Breast epithelium (tissue), 4 donors: ENCODE results near the gene DHRS7B. TPM values are rescaled to one million over a fixed set of nuclear protein-coding genes. Genes with fewer than 3 reads are reported as not detected.

Experiments
- DNase-seq, 2 donors: peaks; one replicate each; pipeline ENCODE4 v3.0.0-alpha.2; 2019; ENCODE audit warnings: low spot score in 2 of 2
- H3K27ac ChIP-seq, 2 donors: fragments of 200-600 bp; sonication (generic) in 1 of 2; one replicate each; pipeline ENCODE4 v1.5.1; 2016 to 2019; ENCODE audit warnings: mild to moderate bottlenecking in 1 of 2
- H3K27me3 ChIP-seq, 2 donors: fragments of 200-600 bp; sonication (generic) in 1 of 2; one replicate each; pipeline versions ENCODE4 v1.5.1 to v1.6.0; 2017 to 2019; ENCODE audit warnings: control low read depth in 1 of 2, mild to moderate bottlenecking in 1 of 2
- H3K36me3 ChIP-seq: fragments of 200-600 bp; one replicate; pipeline ENCODE4 v1.5.1; 2019
- H3K4me1 ChIP-seq, 2 donors: fragments of 200-600 bp; sonication (generic); one replicate each; pipeline ENCODE4 v1.5.1; 2016 to 2019; ENCODE audit warnings: control low read depth in 1 of 2
- H3K4me3 ChIP-seq, 3 donors: fragments of 200-600 bp; sonication (generic); 1 replicate in 2 of 3; 2 replicates in 1 of 3; pipeline ENCODE4 v1.5.1; 2016 to 2019; ENCODE audit warnings: mild to moderate bottlenecking in 3 of 3, moderate library complexity in 2 of 3
- H3K9me3 ChIP-seq, 2 donors: fragments of 200-600 bp; sonication (generic) in 1 of 2; one replicate each; pipeline ENCODE4 v1.5.1; 2016 to 2019; ENCODE audit warnings: control low read depth in 1 of 2
- POLR2A ChIP-seq: fragments of 450-650 bp; IDR thresholded peaks from one replicate; pipeline ENCODE4 v1.6.1; 2016; ENCODE audit warnings: antibody characterized with exemption, mild to moderate bottlenecking, moderate library complexity
- POLR2AphosphoS5 ChIP-seq, 3 donors: sonication (generic); formaldehyde crosslinking; IDR thresholded peaks; one replicate each; pipeline ENCODE4 v1.6.1; 2017; ENCODE audit warnings: antibody characterized with exemption in 3 of 3
- intact Hi-C: fragments of 100-400 bp; cut with DNase I; formaldehyde crosslinking; loops from one replicate; pipeline ENCODE4 v1.15.1; 2023; ENCODE audit warnings: low total_unique reads
- total RNA-seq, 3 donors: library from RNA; depleted of rRNA; stranded (reverse); fragments of >200 nt; gene quantifications; one replicate each; pipeline ENCODE4 v1.1.0, GENCODE V29; 2016
- TF ChIP-seq, protein P1 (sequence below), 3 donors: fragments of 450-650 bp; IDR thresholded peaks; one replicate each; pipeline ENCODE4 v1.5.1; 2016 to 2017; ENCODE audit warnings: antibody characterized with exemption in 3 of 3, mild to moderate bottlenecking in 3 of 3, moderate library complexity in 3 of 3

The DHRS7B gene
- total RNA-seq, 3 donors from 2014 or later: 53.7 to 64.0 (median 60.9) TPM

DNA sequence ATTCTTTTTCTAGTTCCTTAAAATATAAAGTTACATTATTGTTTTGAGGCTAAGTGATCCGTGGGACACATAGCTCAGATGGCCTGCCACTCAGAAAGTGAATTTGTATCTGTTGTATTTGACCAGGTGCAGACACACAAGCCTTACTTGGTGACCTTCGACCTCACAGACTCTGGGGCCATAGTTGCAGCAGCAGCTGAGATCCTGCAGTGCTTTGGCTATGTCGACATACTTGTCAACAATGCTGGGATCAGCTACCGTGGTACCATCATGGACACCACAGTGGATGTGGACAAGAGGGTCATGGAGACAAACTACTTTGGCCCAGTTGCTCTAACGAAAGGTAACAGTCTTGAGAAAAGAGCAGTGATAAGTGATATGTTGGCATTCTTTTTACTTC lies 56.7 kb downstream of the DHRS7B start:
- Histone ChIP-seq H3K36me3 (no peaks in the 10 kb centered on the region), H3K27me3 (no peaks in the 10 kb centered on the region), H3K4me3 (no peak overlapping the region), H3K4me1 (no peaks in the 10 kb centered on the region), H3K9me3 (no peaks in the 10 kb centered on the region), H3K27ac (no peak overlapping the region)
- intact Hi-C loops: no loop called here
- no peak for DNase-seq
- TF ChIP-seq POLR2A: no peak
- no peak for TF ChIP-seq POLR2AphosphoS5 (IDR thresholded peaks at IDR 0.05)
- TF ChIP-seq, protein P1, sequence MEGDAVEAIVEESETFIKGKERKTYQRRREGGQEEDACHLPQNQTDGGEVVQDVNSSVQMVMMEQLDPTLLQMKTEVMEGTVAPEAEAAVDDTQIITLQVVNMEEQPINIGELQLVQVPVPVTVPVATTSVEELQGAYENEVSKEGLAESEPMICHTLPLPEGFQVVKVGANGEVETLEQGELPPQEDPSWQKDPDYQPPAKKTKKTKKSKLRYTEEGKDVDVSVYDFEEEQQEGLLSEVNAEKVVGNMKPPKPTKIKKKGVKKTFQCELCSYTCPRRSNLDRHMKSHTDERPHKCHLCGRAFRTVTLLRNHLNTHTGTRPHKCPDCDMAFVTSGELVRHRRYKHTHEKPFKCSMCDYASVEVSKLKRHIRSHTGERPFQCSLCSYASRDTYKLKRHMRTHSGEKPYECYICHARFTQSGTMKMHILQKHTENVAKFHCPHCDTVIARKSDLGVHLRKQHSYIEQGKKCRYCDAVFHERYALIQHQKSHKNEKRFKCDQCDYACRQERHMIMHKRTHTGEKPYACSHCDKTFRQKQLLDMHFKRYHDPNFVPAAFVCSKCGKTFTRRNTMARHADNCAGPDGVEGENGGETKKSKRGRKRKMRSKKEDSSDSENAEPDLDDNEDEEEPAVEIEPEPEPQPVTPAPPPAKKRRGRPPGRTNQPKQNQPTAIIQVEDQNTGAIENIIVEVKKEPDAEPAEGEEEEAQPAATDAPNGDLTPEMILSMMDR (IDR thresholded peaks at IDR 0.05): no peak

DNA sequence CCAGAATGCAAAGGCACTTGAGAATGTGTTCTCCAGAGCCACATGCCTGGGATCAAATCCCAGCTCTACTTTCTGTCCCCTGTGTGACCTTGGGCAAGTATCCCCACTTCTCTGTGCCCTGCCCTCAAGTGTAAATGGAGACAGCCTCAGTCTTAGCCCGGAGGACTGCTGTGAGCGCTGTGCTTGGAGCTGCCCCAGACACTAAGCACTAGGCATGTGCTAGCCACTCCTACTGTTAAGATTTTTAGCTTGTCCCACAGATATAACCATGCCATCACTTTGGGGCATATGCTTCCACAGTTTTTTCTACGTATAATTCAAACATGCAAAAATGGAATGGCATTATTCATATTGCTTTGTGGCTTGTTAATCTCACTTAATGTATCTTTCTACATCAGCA lies 57.8 kb downstream of the DHRS7B start:
- Histone ChIP-seq H3K27ac (no peak overlapping the region), H3K4me1 (no peaks in the 10 kb centered on the region), H3K9me3 (no peaks in the 10 kb centered on the region), H3K4me3 (no peak overlapping the region), H3K27me3 (no peaks in the 10 kb centered on the region), H3K36me3 (no peaks in the 10 kb centered on the region)
- intact Hi-C loops: no loop called here
- no peak for DNase-seq
- TF ChIP-seq, protein P1 (IDR thresholded peaks at IDR 0.05): no peak

- no peak overlapping the region for H3K27ac ChIP-seq
Measured at GRCh38 chr17:21185061-21185460, 58.3 kb downstream of the DHRS7B start.

GRCh38 chr17:21186399-21187187 lies 59.8 kb downstream of the DHRS7B start:
- Histone ChIP-seq H3K27ac (peak overlapping the region in 1 of 2 donors; percentile 75), H3K36me3 (no peaks in the 10 kb centered on the region), H3K4me3 (no peak overlapping the region), H3K9me3 (no peaks in the 10 kb centered on the region), H3K4me1 (no peaks in the 10 kb centered on the region), H3K27me3 (no peaks in the 10 kb centered on the region)
- no peak for DNase-seq
- intact Hi-C loops: loop anchor here (1.0 kb wide), 1 partner anchor 22 kb away; no protein-coding TSS in a partner anchor
- TF ChIP-seq, protein P1 (IDR thresholded peaks at IDR 0.05): no peak
- no peak for TF ChIP-seq POLR2A
- TF ChIP-seq POLR2AphosphoS5 (IDR thresholded peaks at IDR 0.05): no peak

More at GRCh38 chr17:21185061-21185460, 58.3 kb downstream of the DHRS7B start:
- DNase-seq: no peak
- H3K36me3 ChIP-seq: no peaks in the 10 kb centered on the region
- no peaks in the 10 kb centered on the region for H3K9me3 ChIP-seq
- H3K4me1 ChIP-seq: no peaks in the 10 kb centered on the region
- intact Hi-C loops: no loop called here
- TF ChIP-seq POLR2AphosphoS5 (IDR thresholded peaks at IDR 0.05) (no peak), POLR2A (no peak)
- TF ChIP-seq, protein P1 (IDR thresholded peaks at IDR 0.05): no peak
- no peaks in the 10 kb centered on the region for H3K27me3 ChIP-seq
- H3K4me3 ChIP-seq: no peak overlapping the region

DNA sequence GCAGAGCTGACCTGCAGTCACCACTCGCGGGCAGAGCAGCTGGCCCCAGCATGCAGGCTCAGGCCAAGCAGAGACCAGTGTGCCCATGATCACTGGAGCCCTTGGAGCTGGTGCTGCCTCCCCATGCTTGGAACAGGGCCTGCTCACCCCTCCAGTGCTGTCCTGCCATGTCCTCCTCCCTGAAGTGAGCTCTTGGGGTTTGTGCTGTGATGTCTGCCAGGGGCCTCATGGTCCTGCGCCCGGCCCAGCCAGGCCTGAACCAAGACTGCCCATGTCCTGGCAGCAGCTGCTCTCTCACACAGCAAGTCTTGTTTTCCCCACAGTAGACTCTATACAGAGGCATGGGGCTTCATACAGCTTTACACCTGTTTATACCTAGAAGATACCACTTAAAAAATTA lies 62.6 kb downstream of the DHRS7B start:
- DNase-seq: no peak
- Histone ChIP-seq H3K4me3 (no peak overlapping the region), H3K27ac (no peak overlapping the region), H3K9me3 (no peaks in the 10 kb centered on the region), H3K36me3 (no peaks in the 10 kb centered on the region), H3K27me3 (no peaks in the 10 kb centered on the region), H3K4me1 (no peaks in the 10 kb centered on the region)
- intact Hi-C loops: no loop called here
- TF ChIP-seq POLR2AphosphoS5 (IDR thresholded peaks at IDR 0.05): no peak
- TF ChIP-seq POLR2A: no peak
- TF ChIP-seq, protein P1 (IDR thresholded peaks at IDR 0.05): no peak
